GM18508 (cell line): ENCODE results near the gene KLHDC9.

Experiments
- ATAC-seq: cut with Tn5 transposase; IDR thresholded peaks from one replicate; pipeline ENCODE4 v1.9.1; 2021; ENCODE audit warnings: moderate number of reproducible peaks; ENCODE audit not compliant: insufficient read depth, unreplicated experiment

The KLHDC9 gene

GRCh38 chr1:161074676-161075368 lies 23.3 kb upstream of the KLHDC9 start:
- ATAC-seq: no peak

GRCh38 chr1:161076410-161076809 lies 21.8 kb upstream of the KLHDC9 start:
- ATAC-seq: no peak

DNA sequence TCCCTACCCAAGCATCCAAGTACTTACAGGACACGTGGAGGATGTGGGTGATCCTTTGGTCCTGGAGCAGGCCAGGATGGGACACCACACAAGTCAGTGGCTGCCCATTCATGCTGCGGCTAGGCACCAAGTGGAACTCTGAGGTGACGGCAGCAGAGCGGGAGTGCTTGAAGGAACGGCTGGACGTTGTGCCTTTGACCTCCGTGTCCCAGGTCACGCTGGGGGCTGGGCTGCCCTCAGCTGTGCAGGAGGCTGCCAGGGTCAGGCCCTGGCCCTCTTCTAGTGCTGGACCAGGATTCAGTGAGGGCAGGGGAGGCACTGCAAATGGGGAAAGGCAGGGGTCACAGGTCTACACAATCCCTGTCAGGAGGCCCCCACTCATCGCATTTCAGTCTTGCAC lies 20.7 kb upstream of the KLHDC9 start:
- ATAC-seq: no peak

DNA sequence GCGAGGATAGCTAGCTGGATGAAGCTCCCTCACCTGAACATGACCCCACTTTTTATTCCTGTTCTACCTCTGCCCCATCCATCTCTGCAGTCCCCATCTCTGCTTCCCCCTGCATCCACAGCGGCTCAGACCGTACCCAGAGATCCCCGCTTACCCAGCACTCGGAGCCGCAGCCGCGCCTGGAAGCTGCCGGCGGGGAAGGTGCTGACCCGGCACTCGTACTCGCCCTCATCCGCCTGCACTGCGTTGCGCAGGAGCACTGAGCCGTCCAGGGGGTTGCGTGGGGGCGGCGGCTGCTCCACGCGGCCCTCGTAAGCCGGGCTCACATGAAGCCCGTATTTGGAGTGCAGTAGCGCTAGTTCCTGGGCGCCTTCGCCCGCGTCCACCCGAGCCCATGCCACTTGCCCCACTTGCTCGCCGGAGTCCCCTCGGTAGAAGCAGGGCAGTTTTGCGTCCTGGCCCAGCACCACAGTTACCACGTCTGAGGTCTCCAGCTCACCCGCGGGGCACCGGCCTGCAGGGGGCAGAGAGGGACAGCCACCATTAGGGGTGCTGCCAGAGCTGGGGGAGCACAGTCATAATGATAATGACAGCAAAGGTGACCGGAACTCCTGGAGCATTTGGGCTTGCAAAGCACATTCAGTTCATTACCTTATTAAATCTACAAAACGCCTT lies 18.6 kb upstream of the KLHDC9 start:
- no peak for ATAC-seq

GRCh38 chr1:161080441-161081405 lies 17.4 kb upstream of the KLHDC9 start:
- no peak for ATAC-seq

DNA sequence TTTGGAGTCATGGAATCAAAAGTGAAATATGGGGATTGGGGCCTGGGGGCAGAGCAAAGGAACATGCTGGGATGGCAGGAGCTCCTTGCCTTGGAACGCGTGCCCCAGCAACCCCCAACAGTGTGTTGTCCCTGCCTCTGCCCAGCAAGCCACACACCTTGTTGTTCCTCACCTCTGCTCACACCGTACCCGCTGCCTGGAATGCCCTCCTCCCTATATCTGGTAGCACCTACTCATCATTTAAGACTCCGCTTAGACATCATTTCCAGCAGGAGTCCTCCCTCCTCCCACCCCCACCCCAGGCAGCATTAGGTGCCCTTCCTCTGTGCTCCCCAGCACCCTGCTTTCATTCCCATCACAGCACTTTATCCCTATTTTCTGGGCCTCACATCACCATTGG lies 16.6 kb upstream of the KLHDC9 start:
- no peak for ATAC-seq

DNA sequence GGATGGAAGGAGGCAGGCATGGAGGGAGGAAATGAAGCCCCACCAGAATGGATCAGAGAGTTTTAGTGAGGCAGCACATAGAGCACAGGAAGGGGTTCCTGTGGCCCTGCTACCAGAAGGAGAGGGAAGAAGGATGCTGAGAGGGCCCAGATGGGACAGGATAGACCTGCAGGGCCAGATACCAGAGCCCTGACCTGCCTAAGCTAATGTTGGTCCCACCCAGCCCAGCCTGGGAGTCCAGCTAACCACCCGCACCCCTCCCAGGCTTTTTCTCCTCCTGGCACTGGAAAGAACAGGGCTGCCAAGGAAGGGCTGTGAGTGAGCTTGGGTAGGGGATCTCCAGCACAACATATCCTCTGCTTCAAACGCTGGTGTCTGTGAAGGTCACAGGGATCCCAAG lies 15.7 kb upstream of the KLHDC9 start:
- ATAC-seq: no peak

DNA sequence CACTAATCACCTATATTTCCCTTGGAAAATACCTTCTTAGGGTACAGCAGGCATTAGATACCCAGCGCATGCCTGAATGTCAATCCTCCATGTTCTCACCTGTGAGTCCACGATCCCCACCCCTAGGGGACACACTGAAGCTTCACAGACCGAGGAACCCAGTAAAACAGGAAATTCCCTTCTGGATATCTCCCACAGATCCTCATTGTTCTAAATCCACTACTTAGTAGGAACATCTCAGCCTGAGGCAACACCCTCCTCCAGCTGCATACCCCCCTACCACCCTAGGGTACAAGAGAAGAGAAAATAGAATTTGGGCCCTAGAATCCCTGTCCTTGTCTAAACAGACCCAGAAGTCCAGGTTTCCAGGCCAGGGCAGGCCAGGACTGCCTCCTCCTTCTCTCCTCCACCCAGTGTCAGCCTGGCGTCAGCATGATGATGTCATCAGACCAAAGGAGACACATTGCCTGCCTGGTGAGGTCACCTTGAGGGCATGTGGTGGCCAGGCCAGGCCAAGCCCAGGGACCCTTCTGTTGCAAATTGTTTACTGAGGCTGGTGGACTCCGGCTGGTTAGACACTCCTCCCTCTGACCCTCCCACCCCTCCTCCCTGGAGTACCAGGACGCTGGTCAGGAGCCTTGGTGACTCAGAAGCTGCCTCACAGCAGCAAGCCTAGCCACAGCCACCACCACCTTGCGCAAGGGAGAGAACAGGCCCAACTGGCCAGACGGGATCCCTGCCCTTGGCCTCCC lies 15.0 kb upstream of the KLHDC9 start:
- ATAC-seq: no peak

DNA sequence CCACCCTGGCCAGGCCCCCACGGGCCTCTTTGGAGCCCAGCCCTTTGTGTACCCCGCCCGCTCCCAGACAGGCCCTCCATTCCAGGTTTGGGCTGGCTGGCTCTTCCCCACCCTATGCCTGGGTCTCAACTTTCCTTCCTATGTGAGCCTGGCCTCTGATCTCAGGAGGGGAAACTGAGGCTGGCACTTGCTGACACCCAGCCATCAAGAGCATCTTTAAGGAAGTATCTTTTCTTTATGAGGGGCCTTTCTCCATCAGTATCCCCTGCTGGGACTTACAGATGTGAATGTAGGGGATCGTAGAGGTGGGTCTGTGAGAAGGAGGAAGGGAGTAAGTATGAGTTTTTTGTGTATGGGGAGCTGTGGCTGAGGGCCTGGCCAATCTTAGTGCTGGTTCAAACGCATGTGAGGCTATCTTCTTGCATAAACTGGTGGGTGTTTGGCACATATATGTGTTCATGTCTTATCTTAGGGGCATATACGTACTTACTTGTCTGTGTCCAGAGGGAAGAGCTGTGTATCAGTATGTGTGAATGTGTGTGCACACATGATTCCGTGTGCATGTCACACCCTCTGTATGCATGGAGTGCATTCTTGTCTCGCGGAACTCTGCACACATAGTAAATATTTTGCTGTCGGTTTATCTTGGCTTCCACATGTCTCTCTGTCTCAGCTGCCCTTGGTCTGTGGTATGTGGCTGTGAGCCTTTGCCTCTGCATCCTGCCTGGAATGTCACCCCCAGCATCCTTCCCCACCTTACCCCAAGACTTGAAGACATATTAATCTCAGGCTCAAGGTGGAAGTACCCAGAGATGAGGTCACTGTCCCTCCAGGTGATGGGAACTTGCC lies 14.2 kb upstream of the KLHDC9 start:
- no peak for ATAC-seq

DNA sequence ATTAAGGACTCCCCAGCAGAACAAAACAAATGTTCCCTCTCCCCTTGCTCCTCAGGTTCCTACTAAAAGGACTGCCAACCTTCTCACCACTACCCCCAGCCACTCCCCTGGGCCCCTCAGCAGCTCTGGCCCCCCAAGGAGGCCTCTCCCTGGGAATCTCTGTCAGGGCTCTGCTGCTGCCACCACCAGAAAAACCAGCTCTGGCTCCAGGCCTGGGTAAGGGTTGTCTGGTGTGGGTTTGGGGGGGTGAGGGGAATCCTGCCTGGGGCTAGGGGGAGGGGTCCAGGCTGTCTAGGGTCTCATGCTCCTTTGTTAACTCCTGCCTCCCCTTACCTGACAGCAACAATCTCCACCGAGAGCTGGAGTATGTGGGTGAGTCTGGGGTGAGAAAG lies 13.6 kb upstream of the KLHDC9 start:
- no peak for ATAC-seq

DNA sequence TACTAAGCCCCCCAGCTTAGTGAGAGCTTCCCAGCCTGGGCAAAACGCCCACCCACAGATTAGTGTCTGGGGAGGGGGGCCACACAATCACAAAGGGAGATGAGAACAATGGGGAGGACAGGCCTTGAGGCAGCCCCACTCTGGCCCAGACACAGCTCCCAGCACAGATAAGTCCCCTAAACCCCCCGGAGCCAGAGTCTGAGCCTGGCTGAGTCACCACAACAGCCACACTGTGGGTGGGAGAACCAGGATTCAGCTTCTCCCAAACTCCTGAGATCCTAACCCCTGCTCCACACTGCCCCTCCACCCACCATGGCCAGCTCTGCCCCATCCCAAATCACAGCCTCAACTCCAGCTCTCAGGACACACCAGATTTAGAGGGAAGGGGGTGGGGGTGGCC lies 13.0 kb upstream of the KLHDC9 start:
- ATAC-seq: no peak

DNA sequence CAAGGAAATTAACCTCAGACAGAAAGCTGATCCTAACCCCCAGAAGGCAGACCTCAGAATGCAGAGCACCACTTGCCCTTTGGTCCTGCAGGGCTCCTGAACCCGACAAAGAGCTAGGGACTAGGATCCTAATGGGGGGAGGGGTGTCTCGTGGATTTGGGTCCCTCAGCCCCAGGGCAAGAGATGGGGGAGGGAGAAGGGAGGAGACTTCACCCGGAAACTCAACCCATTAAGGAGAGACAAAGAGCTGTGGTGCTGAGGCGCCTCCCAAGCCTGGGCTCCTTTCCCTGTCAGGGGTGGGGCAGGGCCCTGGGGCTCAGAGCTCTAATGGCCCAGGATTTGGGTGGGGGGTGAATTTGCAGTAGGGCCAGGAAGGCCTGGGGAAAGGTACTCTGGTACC lies 11.7 kb upstream of the KLHDC9 start:
- ATAC-seq: no peak

- no peak for ATAC-seq
These were observed 9.5 kb upstream of the KLHDC9 start for GRCh38 chr1:161088587-161089110.

GRCh38 chr1:161089251-161089924 lies 8.8 kb upstream of the KLHDC9 start, which contains the start of gene NECTIN4:
NECTIN4 (minus strand) TSS chr1:161089558; CDS start chr1:161089296, 262 bp downstream.
- no peak for ATAC-seq

DNA sequence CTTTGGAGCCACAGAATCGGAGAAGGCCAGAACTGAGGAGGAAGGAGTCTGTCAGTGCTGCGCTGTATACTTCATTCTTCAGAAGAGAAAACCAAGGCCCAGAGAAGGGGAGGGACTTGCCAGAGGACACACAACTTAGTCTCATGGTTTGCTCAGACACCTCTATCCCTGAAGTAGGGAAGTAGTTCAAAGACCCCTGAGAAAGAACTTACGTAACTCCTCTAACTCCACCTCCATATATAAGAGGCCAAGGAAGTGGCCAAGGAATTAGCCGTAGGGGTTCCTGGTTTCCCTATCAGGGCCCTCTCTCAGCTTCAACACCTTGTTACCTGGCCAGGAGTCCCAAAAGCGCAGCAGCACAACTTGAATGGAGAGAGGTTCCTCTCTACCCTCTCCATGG lies 8.2 kb upstream of the KLHDC9 start:
- no peak for ATAC-seq

DNA sequence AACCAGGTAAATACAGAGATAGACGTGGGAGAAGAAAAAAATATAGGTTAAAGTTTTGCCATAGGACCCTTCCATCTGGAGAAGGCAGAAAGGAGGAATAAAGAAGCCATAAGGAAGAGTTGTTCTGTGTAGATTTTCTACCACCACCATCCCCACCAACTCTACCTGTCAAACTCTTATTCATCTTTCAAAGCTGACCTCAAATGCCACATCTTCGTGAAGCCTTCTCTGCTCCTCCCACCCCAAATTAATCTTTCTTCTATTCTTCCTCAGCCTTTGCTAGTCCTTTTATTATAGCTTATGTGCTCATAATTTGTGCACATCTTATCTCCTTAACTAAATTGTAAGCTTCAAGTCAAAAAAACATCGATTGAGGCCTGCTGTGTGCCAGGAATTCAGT lies 7.5 kb upstream of the KLHDC9 start:
- no peak for ATAC-seq

DNA sequence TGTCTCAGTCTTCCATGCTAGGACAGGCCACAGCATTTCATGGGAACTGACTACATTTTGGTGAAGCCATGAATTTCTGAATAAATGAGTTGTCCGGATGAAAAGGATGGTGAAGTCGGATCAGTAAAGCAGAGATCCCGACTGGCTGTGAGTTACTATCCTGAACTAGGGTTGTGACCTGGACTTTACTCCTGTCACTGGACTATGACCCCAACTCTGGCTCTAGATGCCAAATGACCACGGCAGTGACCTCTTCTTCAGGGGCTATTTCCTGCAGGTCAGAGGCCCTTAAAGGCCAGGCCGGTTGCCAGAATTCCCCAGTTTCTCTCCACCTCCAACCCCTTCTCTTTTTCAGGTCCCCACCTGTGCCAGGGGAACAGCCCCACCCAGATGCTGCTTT lies 7.1 kb upstream of the KLHDC9 start:
- ATAC-seq: no peak

DNA sequence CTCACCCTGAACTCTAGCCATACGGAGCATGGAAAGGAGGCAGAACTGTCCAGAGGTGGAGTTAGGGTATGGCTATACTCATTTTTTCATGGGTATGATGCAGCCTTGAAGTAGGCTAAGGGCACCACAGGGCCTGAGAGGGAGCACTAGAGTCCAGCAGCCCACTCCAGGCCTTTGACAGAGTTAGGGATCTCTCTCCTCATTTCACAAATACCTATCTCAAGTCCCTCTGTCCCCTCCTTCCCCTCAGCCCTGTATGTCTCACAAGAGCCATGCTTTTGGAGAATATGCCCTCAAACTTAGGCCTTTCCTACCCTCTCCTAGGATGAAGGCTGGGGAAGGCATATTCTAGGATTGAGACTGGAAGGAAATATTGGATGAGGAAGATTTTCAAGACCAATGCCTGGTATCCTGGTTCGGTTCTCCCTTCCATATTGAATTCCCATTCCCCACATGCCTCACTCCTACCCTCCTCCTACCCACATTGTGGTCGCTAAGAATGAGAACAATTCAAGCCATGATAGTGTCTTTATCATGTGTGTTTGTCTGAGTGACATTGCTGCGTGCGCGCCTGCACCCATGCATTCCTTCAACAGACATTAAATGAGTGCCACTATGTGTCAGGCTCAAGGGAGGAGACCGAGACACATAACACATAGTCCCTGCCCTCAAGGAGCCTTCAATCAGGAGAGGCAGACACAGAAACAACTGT lies 6.2 kb upstream of the KLHDC9 start:
- no peak for ATAC-seq
